ENCODE measurements around the gene TIMM23B. TPM values are rescaled to one million over a fixed set of nuclear protein-coding genes. Genes with fewer than 3 reads are reported as not detected.
"Not testable (repeated sequence)": the region's sequence is repeated elsewhere in the genome, so short reads cannot be mapped to it uniquely, and the experiment has no call there.

TIMM23B gene
- total RNA-seq, 4 donors from 2014 or later = 16.2 to 53.6 (median 17.9) TPM

GRCh38 chr10:49970331-49970857 is 28.5 kb downstream of the TIMM23B start:
- not testable (repeated sequence) for DNase-seq (ENCODE audit: low spot score)

GRCh38 chr10:49971466-49971865 is 29.6 kb downstream of the TIMM23B start:
- not testable (repeated sequence) for DNase-seq (ENCODE audit: low spot score); ATAC-seq (ENCODE audit: low FRiP score)

More at GRCh38 chr10:49970331-49970857, 28.5 kb downstream of the TIMM23B start:
- not testable (repeated sequence) for ATAC-seq (ENCODE audit: low FRiP score)

GRCh38 chr10:49972094-49972493 is 30.2 kb downstream of the TIMM23B start:
- not testable (repeated sequence) for DNase-seq (ENCODE audit: low spot score); ATAC-seq (ENCODE audit: low FRiP score)

GRCh38 chr10:49977756-49978155 is 35.9 kb downstream of the TIMM23B start:
- not testable (repeated sequence) for ATAC-seq (ENCODE audit: low FRiP score); DNase-seq (ENCODE audit: low spot score)

DNA sequence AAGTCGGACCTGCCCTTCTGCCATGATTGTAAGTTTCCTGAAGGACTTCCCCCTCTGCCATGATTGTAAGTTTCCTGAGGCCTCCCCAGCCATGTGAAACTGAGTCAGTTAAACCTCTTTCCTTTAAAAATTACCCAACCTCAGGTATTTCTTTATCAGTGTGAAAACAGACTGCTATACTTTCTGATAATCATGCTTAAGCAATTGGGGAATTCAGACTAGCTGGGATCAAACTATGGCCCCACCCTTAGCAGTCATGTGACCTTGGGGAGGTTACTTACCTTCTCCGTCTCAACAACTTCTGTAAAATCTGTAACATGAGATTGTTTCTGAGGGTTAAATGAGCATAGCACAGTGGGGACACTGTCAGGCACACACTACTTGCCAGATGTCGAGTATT is 45.4 kb downstream of the TIMM23B start:
- not testable (repeated sequence) for DNase-seq (ENCODE audit: low spot score); ATAC-seq (ENCODE audit: low FRiP score)

GRCh38 chr10:49988376-49988775 is 46.5 kb downstream of the TIMM23B start, which contains the start of gene AGAP6:
Gene AGAP6 (plus strand): TSS chr10:49988406. CDS start chr10:49988716, 310 bp downstream.
- DNase-seq (ENCODE audit: low spot score); ATAC-seq (ENCODE audit: low FRiP score): not testable (repeated sequence)

DNA sequence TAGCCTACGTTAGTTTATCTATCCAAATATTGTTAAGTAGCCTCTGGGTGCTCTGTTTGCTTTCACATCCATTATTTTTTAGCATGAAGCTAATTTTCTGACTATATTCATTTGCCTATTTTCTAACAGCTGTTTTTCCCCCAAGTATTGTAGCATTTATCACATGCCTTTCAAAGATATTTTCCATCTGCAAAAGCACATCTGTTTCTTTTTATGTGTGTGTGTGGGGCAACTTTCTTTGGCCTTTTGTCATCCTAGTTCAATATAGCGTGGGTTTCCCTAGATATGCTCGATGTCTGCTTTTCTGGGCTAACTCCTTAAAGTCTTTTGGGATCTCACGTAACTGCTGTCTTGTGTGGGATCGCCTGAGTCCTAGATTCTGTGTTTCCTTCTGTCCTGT is 53.5 kb downstream of the TIMM23B start:
- DNase-seq (ENCODE audit: low spot score); ATAC-seq (ENCODE audit: low FRiP score): not testable (repeated sequence)

- ATAC-seq (ENCODE audit: low FRiP score); DNase-seq (ENCODE audit: low spot score): not testable (repeated sequence)
Observed at GRCh38 chr10:50014024-50014423, 72.2 kb downstream of the TIMM23B start.

DNA sequence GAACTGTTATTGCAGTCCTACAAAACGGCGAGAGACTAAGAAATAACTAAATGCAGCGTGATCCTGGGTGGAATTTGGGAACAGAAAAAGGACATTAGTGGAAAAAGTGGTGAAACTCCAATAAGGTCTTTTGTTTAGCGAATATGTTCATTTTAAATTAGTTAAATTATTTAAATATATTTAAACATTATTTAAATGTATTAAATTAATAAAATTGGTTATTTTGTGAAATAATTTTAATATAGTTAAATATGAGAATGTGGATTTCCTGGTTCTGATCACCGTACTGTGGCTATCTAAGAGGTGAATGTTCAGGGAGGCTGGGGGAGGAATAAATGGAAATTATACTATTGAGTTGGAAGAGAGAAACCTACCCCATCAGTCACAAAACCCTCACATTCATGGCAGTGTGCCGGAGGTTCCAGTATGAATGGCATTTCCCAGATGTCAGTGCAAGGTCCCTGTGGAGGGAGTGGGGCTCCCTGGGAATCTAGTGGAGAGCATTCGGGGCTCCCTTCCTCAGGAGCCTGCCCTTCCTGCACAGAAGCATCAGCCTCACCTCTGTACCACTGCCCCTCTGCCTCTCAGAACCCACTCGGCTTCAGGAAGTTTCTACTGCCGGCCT is 73.9 kb downstream of the TIMM23B start:
- DNase-seq (ENCODE audit: low spot score); ATAC-seq (ENCODE audit: low FRiP score): not testable (repeated sequence)

- not testable (repeated sequence) for ATAC-seq (ENCODE audit: low FRiP score)
Observed at GRCh38 chr10:50016926-50017325, 75.1 kb downstream of the TIMM23B start.

GRCh38 chr10:50017646-50018045 is 75.8 kb downstream of the TIMM23B start:
- ATAC-seq (ENCODE audit: low FRiP score); DNase-seq (ENCODE audit: low spot score): not testable (repeated sequence)

More at GRCh38 chr10:50016926-50017325, 75.1 kb downstream of the TIMM23B start:
- DNase-seq (ENCODE audit: low spot score) = not testable (repeated sequence)

DNA sequence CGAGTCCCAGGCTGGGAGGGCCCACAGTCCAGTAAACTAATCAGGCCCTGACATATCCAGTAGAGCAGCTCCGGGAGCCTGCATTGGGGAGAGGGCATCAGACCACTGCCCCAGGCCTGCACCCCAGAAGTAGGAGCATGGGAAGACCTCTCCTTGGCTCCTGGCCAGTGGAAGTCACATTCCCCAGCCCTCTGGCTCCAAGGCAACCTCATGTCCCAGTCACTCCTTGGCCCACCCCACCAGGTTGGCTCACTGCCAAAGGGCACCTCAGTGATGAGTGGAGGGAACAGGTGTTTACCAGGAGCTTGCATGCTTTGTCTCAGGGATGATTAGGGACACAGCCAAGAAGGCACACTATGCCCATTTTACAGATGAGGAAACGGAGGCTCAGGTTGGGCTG is 77.4 kb downstream of the TIMM23B start:
- ATAC-seq (ENCODE audit: low FRiP score); DNase-seq (ENCODE audit: low spot score): not testable (repeated sequence)

- DNase-seq (ENCODE audit: low spot score); ATAC-seq (ENCODE audit: low FRiP score): not testable (repeated sequence)
Observed at GRCh38 chr10:50020451-50021024, 78.7 kb downstream of the TIMM23B start.

DNA sequence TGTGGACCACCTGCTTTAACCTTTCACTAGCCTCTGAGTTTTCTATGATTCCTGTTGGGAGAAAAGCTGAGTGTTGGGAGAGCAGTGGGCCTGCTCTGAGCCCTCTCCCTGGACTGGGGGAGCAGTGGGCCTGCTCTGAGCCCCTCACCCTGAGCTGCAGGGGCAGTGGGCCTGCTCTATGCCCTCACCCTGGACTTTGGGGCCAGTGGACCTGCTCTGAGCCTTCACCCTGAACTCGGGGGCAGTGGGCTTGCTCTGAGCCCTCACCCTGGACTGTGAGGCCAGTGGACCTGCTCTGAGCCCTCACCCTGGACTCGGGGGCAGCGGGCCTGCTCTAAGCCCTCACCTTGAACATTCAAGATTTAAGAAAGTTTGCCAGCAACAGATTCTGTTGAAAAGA is 79.8 kb downstream of the TIMM23B start:
- TF ChIP-seq CTCF (IDR thresholded peaks at IDR 0.05) = no peak
- no peak for ATAC-seq (ENCODE audit: low FRiP score)
- no peak for DNase-seq (ENCODE audit: low spot score)

Small RNA genes lying within 50 kb of the gene (small RNA-seq; reads per million reads assigned to genes)
- gene RNA5SP317 = not detected
- not detected for gene SNORA74C-2

Other genes starting within 250 kb of the TIMM23B start
- 1 to 10 TPM in 1 of 4 donors, under 1 TPM in 1, not detected in 2; 0.65 to 1.2 TPM for gene OGDHL, start 179.7 kb upstream of the TIMM23B start, total RNA-seq
- 10 to 100 TPM; 19.0 to 32.8 (median 21.2) TPM for gene PARG, start within 50 bp of the TIMM23B start, total RNA-seq
- gene AGAP6, start 46.4 kb downstream of the TIMM23B start, total RNA-seq = 10 to 100 TPM; 13.2 to 37.6 (median 17.3) TPM
- gene WASHC2A, start 125.9 kb downstream of the TIMM23B start, total RNA-seq = 10 to 100 TPM; 23.5 to 38.8 (median 28.7) TPM